Measurements from ENCODE around the gene LAPTM5. TPM values are rescaled to one million over a fixed set of nuclear protein-coding genes. Genes with fewer than 3 reads are reported as not detected.

Gene LAPTM5
- total RNA-seq (100 to 1,000 TPM; 563 to 601 TPM), total RNA-seq (383 to 494 reads per million in 2 donors)

- ATAC-seq = peak; percentile 51
- H3K27me3 Mint-ChIP-seq = no peaks in the 10 kb centered on the region
- peak within 1 kb of the TSS; percentile 100 for H3K27ac Mint-ChIP-seq
Measured at GRCh38 chr1:30757352-30758120, at the start of gene LAPTM5. Gene LAPTM5, minus strand, starts transcription at chr1:30757774. Its CDS starts 29 bp downstream, at chr1:30757745.

DNA sequence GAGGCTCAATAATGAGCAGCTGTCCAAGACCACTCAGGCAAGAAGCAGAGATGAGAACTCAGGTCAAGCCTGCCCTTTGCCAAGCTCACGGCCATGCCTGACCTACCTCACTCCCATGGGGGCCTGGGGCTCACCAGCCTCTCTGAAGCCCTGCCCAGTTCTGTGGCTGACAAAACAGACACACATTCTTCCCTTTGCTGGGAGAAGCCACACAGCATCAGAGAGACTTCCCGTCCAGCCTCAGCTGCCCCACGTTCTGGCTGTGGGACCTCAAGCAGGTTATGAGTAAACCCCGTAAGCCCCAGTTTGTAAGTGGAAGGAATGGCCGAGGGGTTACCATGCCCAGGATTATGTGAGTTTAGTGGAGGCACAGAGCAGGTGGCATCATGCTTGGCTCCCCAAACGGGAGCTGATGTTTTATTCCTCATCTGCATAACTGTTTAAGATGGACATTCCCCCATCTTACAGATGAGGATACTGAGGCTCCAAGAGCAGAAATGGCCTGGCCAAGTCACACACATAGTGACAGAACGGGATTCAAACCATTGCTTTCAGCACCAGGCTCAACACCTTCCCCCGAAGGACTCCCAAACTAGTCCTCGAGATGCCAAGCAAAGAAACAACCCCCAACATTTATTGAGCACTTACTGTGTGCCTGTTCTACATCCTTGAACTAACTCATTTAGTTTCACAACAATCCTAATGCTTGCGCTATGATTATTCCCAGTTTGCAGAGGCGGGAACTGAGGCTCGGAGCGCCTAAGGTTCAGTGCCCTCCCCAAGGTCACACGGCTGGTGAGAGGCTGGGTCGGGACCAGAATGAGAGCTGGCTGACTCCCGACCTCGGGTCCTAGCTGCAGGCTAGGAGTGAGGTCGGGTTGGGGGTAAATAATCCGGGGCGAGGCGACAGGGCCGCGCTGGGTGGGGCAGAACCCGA, 49.1 kb upstream of the LAPTM5 start:
- DNase-seq = no peak
- Mint-ChIP-seq H3K27ac (no peak overlapping the region), H3K36me3 (ENCODE audit: low read depth) (peaks cover 4% of the 10 kb centered on the region), H3K4me3 (no peak overlapping the region), H3K4me1 (peaks cover 6% of the 10 kb centered on the region), H3K27me3 (peaks cover 80% of the 10 kb centered on the region)
- no peak for ATAC-seq
- H3K9me3 ChIP-seq (ENCODE audit: control insufficient read depth, low read length, poor library complexity, severe bottlenecking) = no peaks in the 10 kb centered on the region

More at GRCh38 chr1:30757352-30758120, at the start of gene LAPTM5:
- H3K4me3 Mint-ChIP-seq = peak within 1 kb of the TSS; percentile 100
- peaks cover 71% of the 10 kb centered on the region for H3K4me1 Mint-ChIP-seq
- H3K36me3 Mint-ChIP-seq (ENCODE audit: low read depth) = peaks cover 11% of the 10 kb centered on the region
- DNase-seq = peak; percentile 46 to 53 (median 50)
- H3K9me3 ChIP-seq (ENCODE audit: control insufficient read depth, low read length, poor library complexity, severe bottlenecking) = no peaks in the 10 kb centered on the region

DNA sequence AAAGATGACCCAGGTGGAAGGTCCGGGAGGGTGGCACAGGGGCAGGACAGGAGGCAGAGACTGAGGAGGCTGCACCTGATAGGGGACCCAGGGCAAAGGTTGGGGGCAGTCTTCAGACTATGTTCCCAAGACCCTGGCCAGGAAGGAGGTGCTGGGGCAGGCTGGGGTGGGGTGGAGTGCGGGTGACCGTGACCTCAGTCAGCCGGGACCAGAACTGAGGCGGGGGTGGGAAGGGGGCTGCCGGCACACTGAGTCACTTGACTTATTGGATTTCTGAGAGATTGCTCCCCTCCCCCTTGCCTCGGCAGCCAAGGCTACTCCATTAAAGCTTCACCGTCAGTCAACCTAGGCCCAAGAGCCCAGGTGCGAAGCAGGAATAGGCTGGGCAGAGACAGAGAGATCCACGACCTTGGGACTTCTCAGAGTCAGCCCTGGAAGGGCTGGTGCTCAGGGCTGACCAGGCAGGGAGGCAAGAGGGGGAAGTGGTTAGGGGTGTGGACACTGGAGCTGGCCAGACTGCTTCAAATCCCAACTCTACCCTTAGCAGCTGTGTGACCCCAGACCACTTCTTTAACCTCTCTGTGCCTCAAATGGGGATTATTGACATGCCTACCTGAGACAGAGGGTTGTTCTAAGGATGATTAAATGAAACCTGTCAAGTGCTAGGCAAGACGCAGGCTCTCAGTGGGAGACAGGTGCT, 47.9 kb upstream of the LAPTM5 start:
- H3K27me3 Mint-ChIP-seq = peaks cover 74% of the 10 kb centered on the region
- no peak for ATAC-seq
- H3K27ac Mint-ChIP-seq = no peak overlapping the region
- peaks cover 6% of the 10 kb centered on the region for H3K4me1 Mint-ChIP-seq
- no peak for DNase-seq
- no peak overlapping the region for H3K4me3 Mint-ChIP-seq
- H3K9me3 ChIP-seq (ENCODE audit: control insufficient read depth, low read length, poor library complexity, severe bottlenecking) = no peaks in the 10 kb centered on the region
- peaks cover 4% of the 10 kb centered on the region for H3K36me3 Mint-ChIP-seq (ENCODE audit: low read depth)

- Mint-ChIP-seq H3K27ac (no peak overlapping the region), H3K27me3 (peaks cover 68% of the 10 kb centered on the region)
- DNase-seq = no peak
Measured at GRCh38 chr1:30804822-30805221, 47.2 kb upstream of the LAPTM5 start.

DNA sequence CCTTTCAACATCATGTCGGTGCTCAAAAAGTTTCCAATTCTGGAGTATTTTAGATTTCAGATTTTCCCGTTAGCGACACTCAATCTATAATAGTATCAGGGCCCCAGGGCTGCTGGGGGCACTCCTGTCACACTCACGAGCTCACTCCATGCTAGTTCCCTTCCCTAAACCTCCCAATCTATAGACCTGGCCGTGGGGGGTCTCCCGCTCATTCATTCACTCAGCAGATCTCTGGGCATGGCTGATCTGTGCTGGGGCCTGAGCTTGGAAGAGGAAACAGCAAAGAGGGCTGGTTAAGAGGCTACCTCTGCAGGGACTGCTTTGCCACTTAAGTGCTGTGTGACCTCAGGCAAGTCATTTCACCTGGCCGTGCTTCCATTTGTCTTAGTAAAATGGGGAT, 46.8 kb upstream of the LAPTM5 start:
- no peaks in the 10 kb centered on the region for H3K9me3 ChIP-seq (ENCODE audit: control insufficient read depth, low read length, poor library complexity, severe bottlenecking)
- Mint-ChIP-seq H3K36me3 (ENCODE audit: low read depth) (peaks cover 4% of the 10 kb centered on the region), H3K27me3 (peaks cover 63% of the 10 kb centered on the region), H3K27ac (no peak overlapping the region), H3K4me3 (no peak overlapping the region), H3K4me1 (peaks cover 8% of the 10 kb centered on the region)
- DNase-seq (no peak), ATAC-seq (no peak)

More at GRCh38 chr1:30804822-30805221, 47.2 kb upstream of the LAPTM5 start:
- Mint-ChIP-seq H3K4me1 (peaks cover 7% of the 10 kb centered on the region), H3K4me3 (no peak overlapping the region), H3K36me3 (ENCODE audit: low read depth) (peaks cover 4% of the 10 kb centered on the region)
- no peaks in the 10 kb centered on the region for H3K9me3 ChIP-seq (ENCODE audit: control insufficient read depth, low read length, poor library complexity, severe bottlenecking)
- no peak for ATAC-seq

GRCh38 chr1:30803562-30803961, 46.0 kb upstream of the LAPTM5 start:
- Mint-ChIP-seq H3K36me3 (ENCODE audit: low read depth) (peaks cover 4% of the 10 kb centered on the region), H3K27ac (no peak overlapping the region), H3K4me1 (peaks cover 8% of the 10 kb centered on the region), H3K27me3 (peaks cover 55% of the 10 kb centered on the region), H3K4me3 (no peak overlapping the region)
- DNase-seq = no peak
- no peak for ATAC-seq
- no peaks in the 10 kb centered on the region for H3K9me3 ChIP-seq (ENCODE audit: control insufficient read depth, low read length, poor library complexity, severe bottlenecking)

DNA sequence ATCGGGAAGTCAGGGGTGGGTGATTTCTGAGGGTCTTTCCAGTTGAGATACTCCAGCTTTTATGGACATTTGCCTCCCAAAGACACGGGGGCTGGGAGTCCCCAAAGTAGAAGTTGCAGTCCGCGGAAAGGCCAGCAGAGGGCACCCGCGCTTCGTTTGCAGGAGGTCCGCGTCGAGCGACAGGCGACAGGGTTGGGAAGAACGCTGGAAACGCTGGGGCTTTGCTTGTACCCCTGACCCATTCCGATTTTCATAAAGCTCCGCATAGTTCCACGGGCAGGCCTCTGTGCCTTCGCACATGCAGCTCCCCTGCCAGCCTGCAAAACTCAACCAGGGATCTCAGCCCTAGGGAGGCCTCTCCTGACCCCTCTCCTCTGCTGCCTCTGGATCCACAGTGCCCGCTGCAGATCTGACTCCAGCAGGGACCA, 44.2 kb upstream of the LAPTM5 start:
- no peaks in the 10 kb centered on the region for H3K9me3 ChIP-seq (ENCODE audit: control insufficient read depth, low read length, poor library complexity, severe bottlenecking)
- ATAC-seq (peak; percentile 86), DNase-seq (peak; percentile 62 to 82 (median 64))
- H3K27me3 Mint-ChIP-seq = peaks cover 37% of the 10 kb centered on the region
- no peak overlapping the region for H3K4me3 Mint-ChIP-seq
- peak overlapping the region; percentile 56 for H3K27ac Mint-ChIP-seq
- peaks cover 6% of the 10 kb centered on the region for H3K4me1 Mint-ChIP-seq
- peaks cover 2% of the 10 kb centered on the region for H3K36me3 Mint-ChIP-seq (ENCODE audit: low read depth)

DNA sequence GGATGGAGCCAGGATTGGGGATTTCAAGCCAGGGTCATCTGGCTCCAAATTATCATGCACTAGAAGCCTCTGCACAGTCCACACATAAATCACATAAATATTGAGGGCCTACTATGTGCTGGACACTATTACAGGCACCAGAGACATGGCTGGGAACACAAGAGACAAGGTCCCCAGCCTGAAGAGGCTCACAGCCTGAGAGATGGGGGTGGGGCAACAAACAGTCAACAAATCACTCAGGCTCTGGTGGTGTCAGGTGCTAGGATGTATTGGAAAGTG, 41.6 kb upstream of the LAPTM5 start:
- no peaks in the 10 kb centered on the region for H3K9me3 ChIP-seq (ENCODE audit: control insufficient read depth, low read length, poor library complexity, severe bottlenecking)
- DNase-seq = no peak
- peaks cover 6% of the 10 kb centered on the region for H3K4me1 Mint-ChIP-seq
- H3K27me3 Mint-ChIP-seq = peaks cover 13% of the 10 kb centered on the region
- no peak for ATAC-seq
- H3K27ac Mint-ChIP-seq = no peak overlapping the region
- no peaks in the 10 kb centered on the region for H3K36me3 Mint-ChIP-seq (ENCODE audit: low read depth)
- no peak overlapping the region for H3K4me3 Mint-ChIP-seq

DNA sequence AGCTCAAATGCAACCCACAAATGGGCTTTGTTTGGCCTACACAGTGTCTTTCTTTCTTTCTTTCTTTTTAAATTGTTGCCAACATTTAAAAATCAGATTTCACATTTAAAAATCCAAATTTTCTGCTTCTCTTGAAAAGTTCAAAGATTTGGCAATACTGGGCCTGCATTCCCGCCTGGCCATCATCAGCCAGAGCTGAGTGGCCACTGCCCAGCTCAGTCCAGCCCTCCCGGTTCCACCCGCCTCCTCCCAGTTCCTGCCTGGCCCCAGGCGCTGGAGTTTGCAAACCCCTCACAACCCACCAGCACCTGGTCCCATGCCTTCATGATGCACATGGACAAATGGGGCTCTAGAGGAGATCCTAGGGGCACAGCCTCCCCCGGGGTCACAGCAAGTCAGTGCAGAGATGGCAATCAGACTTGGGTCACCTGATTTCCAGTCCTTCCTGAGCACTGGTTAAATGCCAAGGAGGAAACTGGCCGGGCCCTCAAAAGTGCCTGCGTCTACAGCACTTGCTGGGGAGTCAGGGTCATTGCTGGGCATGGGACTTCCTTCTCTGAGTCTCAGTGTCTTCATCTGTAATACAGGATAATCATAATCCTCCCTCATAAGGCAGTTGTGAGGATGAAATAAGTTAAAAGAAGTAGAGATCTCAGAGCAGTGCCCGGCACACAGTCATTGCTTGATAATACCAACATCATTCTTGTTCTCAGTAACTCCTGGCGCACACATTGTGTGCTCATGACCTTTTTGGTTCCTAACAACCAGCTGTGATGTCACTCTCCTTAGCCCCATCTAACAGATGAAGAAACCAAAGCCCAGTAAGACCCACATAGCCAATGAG, 41.0 kb upstream of the LAPTM5 start:
- DNase-seq (no peak), ATAC-seq (no peak)
- no peak overlapping the region for H3K4me3 Mint-ChIP-seq
- H3K27ac Mint-ChIP-seq = peak overlapping the region; percentile 70
- H3K27me3 Mint-ChIP-seq = peaks cover 8% of the 10 kb centered on the region
- H3K9me3 ChIP-seq (ENCODE audit: control insufficient read depth, low read length, poor library complexity, severe bottlenecking) = no peaks in the 10 kb centered on the region
- peaks cover 6% of the 10 kb centered on the region for H3K4me1 Mint-ChIP-seq
- no peaks in the 10 kb centered on the region for H3K36me3 Mint-ChIP-seq (ENCODE audit: low read depth)

- Mint-ChIP-seq H3K27ac (no peak overlapping the region), H3K36me3 (ENCODE audit: low read depth) (no peaks in the 10 kb centered on the region), H3K4me3 (no peak overlapping the region), H3K27me3 (peaks cover 7% of the 10 kb centered on the region), H3K4me1 (peaks cover 14% of the 10 kb centered on the region)
- DNase-seq = no peak
- no peaks in the 10 kb centered on the region for H3K9me3 ChIP-seq (ENCODE audit: control insufficient read depth, low read length, poor library complexity, severe bottlenecking)
- ATAC-seq = no peak
Measured at GRCh38 chr1:30795026-30795425, 37.5 kb upstream of the LAPTM5 start.

DNA sequence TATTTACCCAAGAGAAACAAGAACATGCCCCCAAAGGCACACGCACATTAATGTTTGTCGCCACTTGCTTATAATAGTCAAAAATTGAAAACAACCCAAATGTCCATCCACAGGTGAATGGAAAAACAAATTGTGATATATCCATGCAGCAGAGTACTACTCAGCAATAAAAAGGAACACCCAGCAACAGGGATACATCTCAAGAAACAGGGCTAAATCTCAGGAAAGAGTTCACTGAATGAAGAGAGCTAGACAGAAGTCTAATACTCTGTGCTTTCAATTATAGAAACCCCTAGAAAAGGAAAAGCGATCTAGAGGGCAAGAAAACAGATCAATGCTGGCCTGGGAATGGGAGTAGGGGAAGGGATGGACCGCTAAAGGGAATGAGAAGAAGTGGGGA, 36.7 kb upstream of the LAPTM5 start:
- H3K36me3 Mint-ChIP-seq (ENCODE audit: low read depth) = no peaks in the 10 kb centered on the region
- H3K27me3 Mint-ChIP-seq = peaks cover 7% of the 10 kb centered on the region
- peak overlapping the region; percentile 70 for H3K27ac Mint-ChIP-seq
- H3K4me3 Mint-ChIP-seq = no peak overlapping the region
- H3K4me1 Mint-ChIP-seq = peaks cover 12% of the 10 kb centered on the region
- ATAC-seq (no peak), DNase-seq (no peak)
- H3K9me3 ChIP-seq (ENCODE audit: control insufficient read depth, low read length, poor library complexity, severe bottlenecking) = no peaks in the 10 kb centered on the region

GRCh38 chr1:30793209-30793608, 35.6 kb upstream of the LAPTM5 start:
- Mint-ChIP-seq H3K27ac (no peak overlapping the region), H3K4me1 (peaks cover 15% of the 10 kb centered on the region), H3K27me3 (peaks cover 12% of the 10 kb centered on the region), H3K4me3 (no peak overlapping the region), H3K36me3 (ENCODE audit: low read depth) (peaks cover 4% of the 10 kb centered on the region)
- no peaks in the 10 kb centered on the region for H3K9me3 ChIP-seq (ENCODE audit: control insufficient read depth, low read length, poor library complexity, severe bottlenecking)
- ATAC-seq (no peak), DNase-seq (no peak)

Data from T-helper 17 cell (primary cell).